Midbrain (tissue), 1 donor: ENCODE data around the gene TAF6.

Experiments
- DNase-seq: peaks from one replicate; lab custom pipeline; 2025; lab: John Stamatoyannopoulos, UW

TAF6 gene

GRCh38 chr7:100093054-100093453 lies 26.1 kb downstream of the TAF6 start:
- DNase-seq = no peak

DNA sequence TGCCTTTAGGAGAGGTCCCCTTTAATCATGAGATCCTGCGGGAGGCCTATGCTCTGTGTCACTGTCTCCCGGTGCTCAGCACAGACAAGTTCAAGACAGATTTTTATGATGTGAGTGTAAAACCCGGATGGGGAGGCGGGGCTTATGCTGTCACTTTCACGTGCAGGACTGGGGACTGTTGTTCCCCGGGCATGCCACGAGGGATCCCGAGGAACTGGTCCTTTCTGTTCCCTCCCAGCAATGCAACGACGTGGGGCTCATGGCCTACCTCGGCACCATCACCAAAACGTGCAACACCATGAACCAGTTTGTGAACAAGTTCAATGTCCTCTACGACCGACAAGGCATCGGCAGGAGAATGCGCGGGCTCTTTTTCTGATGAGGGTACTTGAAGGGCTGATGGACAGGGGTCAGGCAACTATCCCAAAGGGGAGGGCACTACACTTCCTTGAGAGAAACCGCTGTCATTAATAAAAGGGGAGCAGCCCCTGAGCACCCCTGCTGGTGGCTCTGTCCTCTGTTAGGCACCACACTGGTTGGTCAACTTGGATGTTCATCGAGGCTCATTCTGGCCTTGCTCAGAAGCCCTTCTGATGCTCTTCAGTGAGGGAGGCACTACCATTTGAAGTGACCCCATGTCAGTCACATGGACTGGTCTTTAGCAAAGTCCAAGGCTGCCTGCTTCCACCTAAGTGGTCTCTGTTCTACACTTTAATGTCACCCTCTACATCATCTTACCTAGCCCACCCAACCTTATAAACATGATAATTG lies 27.6 kb downstream of the TAF6 start:
- DNase-seq = no peak

GRCh38 chr7:100090527-100091410 lies 28.4 kb downstream of the TAF6 start:
- no peak for DNase-seq

DNA sequence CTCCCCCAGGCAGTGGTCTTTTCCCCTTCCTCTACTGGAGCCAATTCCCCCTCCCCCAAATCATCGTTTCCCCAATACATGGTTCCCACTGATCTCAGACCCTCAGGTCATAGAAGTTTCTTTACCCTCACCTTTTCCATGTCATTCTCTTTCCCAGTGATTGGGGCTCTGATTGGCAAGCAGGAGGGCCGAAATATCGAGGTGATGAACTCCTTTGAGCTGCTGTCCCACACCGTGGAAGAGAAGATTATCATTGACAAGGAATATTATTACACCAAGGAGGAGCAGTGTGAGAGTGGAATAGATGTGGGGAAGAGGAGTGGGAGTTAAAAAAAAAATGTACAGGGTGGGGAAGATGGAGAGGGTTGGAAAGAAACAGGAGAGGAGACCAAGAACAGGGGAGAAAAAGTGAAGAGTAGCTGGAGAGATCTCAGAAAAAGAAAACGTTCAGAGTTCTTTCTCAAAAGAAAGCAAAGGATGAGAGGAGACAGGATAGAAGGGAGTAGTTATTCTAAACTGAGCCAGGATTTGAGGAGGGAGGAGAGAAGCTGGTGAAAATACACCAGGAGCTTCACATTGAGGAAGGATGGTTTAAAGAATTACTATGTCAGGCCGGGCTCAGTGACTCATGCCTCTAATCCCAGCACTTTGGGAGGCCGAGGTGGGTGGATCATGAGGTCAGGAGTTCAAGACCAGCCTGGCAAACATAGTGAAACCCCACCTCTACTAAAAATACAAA lies 29.5 kb downstream of the TAF6 start:
- no peak for DNase-seq

DNA sequence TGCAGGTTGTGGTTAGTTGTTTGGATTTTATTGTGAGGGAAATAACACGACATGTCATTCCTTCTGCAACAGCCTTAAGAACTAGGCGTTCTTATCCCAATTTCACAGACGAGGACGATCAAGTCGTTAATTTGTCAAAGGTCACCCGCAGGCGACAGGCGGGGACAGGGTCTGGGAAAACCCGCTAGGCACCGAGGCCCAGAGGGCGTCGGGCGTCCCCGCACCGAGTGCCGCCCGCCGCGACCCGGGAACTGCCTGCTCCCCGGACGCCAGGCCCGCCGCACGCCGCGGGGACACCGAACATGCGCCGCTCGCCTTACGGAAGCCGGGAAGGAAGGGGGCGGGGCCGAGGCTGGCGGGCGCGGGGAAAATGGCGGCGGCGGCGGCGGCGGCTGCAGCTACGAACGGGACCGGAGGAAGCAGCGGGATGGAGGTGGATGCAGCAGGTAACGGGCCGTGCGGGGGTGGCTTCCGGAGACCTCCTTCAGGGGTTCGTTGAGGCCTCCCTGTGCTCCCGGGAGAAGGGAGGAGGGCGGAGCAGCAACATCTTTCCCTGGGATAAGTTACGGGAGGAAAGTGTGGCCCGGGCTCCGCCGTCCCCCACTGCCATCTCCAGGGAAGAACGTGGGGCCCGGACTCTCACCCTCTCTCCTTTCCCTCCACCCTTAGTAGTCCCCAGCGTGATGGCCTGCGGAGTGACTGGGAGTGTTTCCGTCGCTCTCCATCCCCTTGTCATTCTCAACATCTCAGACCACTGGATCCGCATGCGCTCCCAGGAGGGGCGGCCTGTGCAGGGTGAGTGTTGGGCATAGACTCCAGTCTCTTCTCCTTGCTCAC lies 30.3 kb downstream of the TAF6 start, which contains the start of gene COPS6:
Gene COPS6, plus strand, starts transcription at position 349 of the 837 bp plus-strand sequence. Its CDS starts 22 bp downstream, at position 371.
- DNase-seq = peak; percentile 85

- no peak for DNase-seq
Measured at GRCh38 chr7:100088095-100088620, 31.0 kb downstream of the TAF6 start.

DNA sequence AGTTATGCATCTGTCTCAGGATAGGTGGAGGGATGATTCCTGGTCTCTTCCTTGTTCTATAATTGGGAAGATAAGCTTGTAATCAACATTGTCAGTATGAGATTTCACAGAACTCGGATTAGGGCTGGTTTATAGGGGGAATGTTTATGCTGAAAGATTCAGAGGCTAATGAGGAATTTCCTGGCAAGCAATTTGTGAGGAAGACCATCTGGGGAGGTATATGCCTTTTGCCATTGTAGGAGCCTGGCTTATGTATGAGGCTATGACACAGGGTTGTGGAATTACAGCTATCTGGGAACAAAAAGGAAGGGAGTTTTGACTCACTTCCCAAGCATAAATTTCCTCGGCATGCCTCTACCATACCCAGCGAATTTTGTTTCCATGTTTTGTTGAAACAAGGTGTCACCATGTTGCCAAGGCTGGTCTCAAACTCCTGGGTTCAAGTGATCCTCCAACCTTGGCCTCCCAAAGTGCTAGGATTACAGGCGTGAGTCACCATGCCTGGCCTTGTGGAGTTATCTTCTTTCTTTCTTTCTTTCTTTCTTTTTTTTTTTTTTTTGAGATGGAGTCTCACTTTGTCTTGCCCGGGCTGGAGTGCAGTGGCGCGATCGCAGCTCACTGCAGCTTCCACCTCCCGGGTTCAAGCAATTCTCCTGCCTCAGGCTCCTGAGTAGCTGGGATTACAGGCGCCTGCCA lies 32.0 kb downstream of the TAF6 start:
- DNase-seq = no peak

DNA sequence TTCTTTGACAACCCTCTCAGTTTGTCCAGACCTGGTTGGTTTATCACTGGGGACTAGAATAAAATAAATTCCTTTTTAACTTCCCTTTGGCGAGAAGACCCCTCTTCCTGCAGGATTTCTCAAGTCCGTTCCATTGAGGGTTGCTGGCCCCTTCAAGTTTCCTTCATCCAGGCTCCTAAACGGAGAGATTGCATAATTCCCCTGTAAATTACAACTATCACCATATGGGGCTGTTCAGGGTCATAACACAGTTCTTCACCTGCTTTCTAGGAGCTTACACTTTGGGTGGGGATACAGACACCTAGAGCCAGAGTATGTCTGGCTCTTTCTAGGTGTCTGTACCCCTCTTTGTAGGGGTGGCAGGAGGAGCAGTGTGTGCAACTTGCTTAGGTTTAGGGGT lies 33.6 kb downstream of the TAF6 start:
- DNase-seq = no peak

GRCh38 chr7:100082978-100083377 lies 36.2 kb downstream of the TAF6 start:
- DNase-seq = no peak

- peak; percentile 98 for DNase-seq
Measured at GRCh38 chr7:100081535-100082102, 37.5 kb downstream of the TAF6 start, which contains the start of gene ZNF3. Gene ZNF3, minus strand, starts transcription at chr7:100081723. Its CDS starts 4,366 bp downstream, at chr7:100077357.

- DNase-seq = no peak
Measured at GRCh38 chr7:100080907-100081534, 38.1 kb downstream of the TAF6 start.

DNA sequence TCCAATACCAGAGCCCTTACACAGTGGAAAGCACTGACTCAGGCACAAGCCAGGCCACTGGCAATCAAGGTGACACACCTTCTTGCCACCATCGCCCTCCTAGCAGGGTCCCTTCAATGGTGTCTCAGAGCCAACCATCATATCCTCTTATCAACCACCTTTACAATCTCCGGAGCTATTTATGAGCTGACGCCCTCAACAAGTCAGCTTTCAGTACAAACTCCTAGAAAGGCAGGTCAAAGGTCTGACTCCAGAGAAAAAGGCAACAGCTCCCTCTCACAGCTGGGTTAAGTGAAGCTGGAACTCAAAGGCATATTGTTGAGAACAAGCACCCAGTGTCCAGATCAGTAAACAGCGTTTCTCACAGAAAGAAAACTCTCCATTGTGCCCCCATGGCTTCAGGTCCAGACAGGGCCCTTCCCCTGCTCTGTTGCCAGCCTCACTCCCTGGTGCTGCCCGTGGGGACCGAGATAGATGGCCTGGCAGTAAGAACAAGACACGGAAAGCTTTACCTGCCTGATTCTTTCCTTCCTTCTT lies 40.1 kb downstream of the TAF6 start:
- peak; percentile 80 for DNase-seq

DNA sequence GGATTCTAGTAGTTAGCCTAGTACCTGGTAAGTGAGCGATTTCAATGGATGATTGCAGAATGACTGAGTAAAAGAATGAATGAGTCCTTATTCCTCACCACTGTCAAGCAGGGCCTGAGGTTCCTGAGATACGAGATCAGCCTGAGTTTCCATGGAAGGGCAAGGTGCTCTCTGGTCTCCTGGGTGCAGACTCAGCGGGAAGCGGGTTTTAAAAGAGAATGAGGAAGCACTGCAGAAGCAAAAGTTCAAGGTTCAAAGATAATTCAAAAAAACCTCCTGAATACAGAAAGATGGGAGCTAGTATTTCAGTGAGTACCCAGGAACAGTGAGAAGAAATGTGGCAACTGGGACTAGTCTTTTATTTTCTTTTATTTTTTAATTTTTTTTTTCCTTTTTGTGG lies 42.0 kb downstream of the TAF6 start:
- no peak for DNase-seq

GRCh38 chr7:100075418-100075817 lies 43.7 kb downstream of the TAF6 start:
- no peak for DNase-seq

GRCh38 chr7:100074841-100075240 lies 44.3 kb downstream of the TAF6 start:
- DNase-seq = no peak

DNA sequence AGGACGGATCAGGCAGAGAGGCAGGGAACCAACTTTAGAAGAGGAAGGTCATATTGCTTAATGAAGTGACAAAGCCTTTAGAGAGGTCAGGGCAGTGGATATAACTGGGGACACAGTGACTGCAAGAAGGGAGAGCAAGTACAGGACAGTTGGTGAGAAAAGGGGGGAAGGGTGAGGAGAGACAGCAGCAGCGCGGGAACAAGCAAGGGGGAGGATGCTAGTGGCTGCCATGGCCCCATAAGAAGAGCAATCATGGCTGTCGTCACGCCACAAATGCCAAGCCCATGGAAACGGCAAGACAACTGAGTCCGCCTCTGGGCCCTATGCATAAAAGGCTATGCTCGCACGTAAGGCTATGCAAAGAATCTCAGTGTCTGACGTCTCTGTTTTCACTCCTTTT lies 46.7 kb downstream of the TAF6 start:
- DNase-seq = no peak

GRCh38 chr7:100071018-100071723 lies 48.0 kb downstream of the TAF6 start:
- DNase-seq = no peak

DNA sequence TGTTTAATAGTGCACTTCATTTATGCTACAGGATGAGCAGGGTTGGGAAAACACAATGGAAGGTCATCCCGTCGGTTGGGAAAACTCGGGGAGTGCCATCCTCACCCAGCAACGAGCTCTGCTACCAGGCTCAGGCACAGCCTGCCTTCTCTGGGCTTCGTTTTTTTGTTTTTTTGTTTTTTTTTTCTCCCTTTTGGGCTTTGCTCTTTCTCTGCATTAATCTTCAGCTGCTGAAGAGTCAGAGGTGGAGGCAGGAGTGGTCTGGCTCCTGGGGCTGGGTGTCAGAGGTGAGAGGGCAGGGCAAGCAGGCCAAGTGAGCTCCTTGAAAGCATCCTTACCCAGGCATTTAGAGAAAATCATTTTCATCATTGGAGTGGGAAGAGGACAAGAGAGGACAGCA lies 49.2 kb downstream of the TAF6 start:
- no peak for DNase-seq

- peak; percentile 8 for DNase-seq
Measured at GRCh38 chr7:100066953-100067352, 52.2 kb downstream of the TAF6 start.
